Uterus (tissue), 2 donors: Measurements from ENCODE around the gene SNRPF.

Source experiments
- CTCF ChIP-seq, 4 experiments: fragments of 200-600 bp in 2 of 4; fragments of 450-650 bp in 2 of 4; sonication (generic) in 2 of 4; IDR thresholded peaks; one replicate each; pipeline ENCODE4 v1.5.1; 2016 to 2019; ENCODE audit warnings: antibody characterized with exemption in 4 of 4, mild to moderate bottlenecking in 2 of 4, moderate library complexity in 1 of 4
- POLR2A ChIP-seq, 2 donors: fragments of 450-650 bp; IDR thresholded peaks; one replicate each; pipeline ENCODE4 v1.6.1; 2016; ENCODE audit warnings: antibody characterized with exemption in 2 of 2, mild to moderate bottlenecking in 1 of 2, moderate library complexity in 1 of 2

GRCh38 chr12:95838125-95838524 lies 20.6 kb upstream of the SNRPF start:
- TF ChIP-seq CTCF (IDR thresholded peaks at IDR 0.05), result no peak
- TF ChIP-seq POLR2A (IDR thresholded peaks at IDR 0.05), result no peak
